SK-N-MC (cell line): ENCODE results near the gene LARP1B.
"Not testable (repeated sequence)": the region's sequence is repeated elsewhere in the genome, so short reads cannot be mapped to it uniquely, and the experiment has no call there.

ENCODE experiments used
- DNase-seq: peaks from one replicate; pipeline ENCODE4 v3.0.0-alpha.2; 2011; ENCODE audit warnings: low read depth, low spot score
- H3K27ac ChIP-seq: fragments of 200-600 bp; sonication (generic); 2 replicates; pipeline ENCODE4 v1.5.1; 2016; ENCODE audit warnings: mixed run types
- H3K36me3 ChIP-seq: fragments of 200-600 bp; sonication (generic); 2 replicates; pipeline ENCODE4 v1.6.1; 2017; ENCODE audit warnings: antibody characterized with exemption, low read length, mixed read lengths; ENCODE audit not compliant: insufficient read depth
- H3K4me3 ChIP-seq: fragments of 200-600 bp; sonication (generic); 2 replicates; pipeline ENCODE4 v1.5.1; 2016
- H3K9ac ChIP-seq: fragments of 200-600 bp; sonication (generic); 2 replicates; pipeline ENCODE4 v1.8.0; 2017; ENCODE audit warnings: mixed run types, mixed read lengths; ENCODE audit not compliant: insufficient read length
- H3K9me3 ChIP-seq: fragments of 200-600 bp; sonication (generic); 2 replicates; pipeline ENCODE4 v1.6.1; 2017; ENCODE audit warnings: low read depth, mild to moderate bottlenecking, antibody characterized with exemption, low read length, moderate library complexity, mixed read lengths
- EZH2 ChIP-seq: fragments of 200-600 bp; sonication (generic); IDR thresholded peaks from one replicate; pipeline ENCODE4 v1.6.1; 2017; ENCODE audit warnings: antibody characterized with exemption
- FOXP2 ChIP-seq: optimal IDR thresholded peaks from 2 replicates; pipeline ENCODE3; 2011; ENCODE audit warnings: mild to moderate bottlenecking, moderate library complexity; ENCODE audit not compliant: insufficient read depth; ENCODE audit errors: extremely low read length, control extremely low read depth
- POLR2AphosphoS5 ChIP-seq: IDR thresholded peaks from 2 replicates; pipeline ENCODE4 v1.6.1; 2012; ENCODE audit warnings: mild to moderate bottlenecking, low read depth, low read length, borderline replicate concordance

LARP1B gene

GRCh38 chr4:128247906-128248305, 186.8 kb downstream of the LARP1B start:
- no peak for DNase-seq
- TF ChIP-seq POLR2AphosphoS5 = no peak
- no peak for TF ChIP-seq FOXP2
- no peak for TF ChIP-seq EZH2
- H3K9me3 ChIP-seq = no peaks in the 10 kb centered on the region
- no peaks in the 10 kb centered on the region for H3K36me3 ChIP-seq
- no peak overlapping the region for H3K27ac ChIP-seq
- H3K4me3 ChIP-seq = no peak overlapping the region
- no peak overlapping the region for H3K9ac ChIP-seq

- no peak for DNase-seq
- H3K9me3 ChIP-seq = no peaks in the 10 kb centered on the region
- H3K27ac ChIP-seq = no peak overlapping the region
- no peak overlapping the region for H3K4me3 ChIP-seq
- no peak overlapping the region for H3K9ac ChIP-seq
- no peaks in the 10 kb centered on the region for H3K36me3 ChIP-seq
- TF ChIP-seq FOXP2 (no peak), POLR2AphosphoS5 (no peak)
These were observed 188.9 kb downstream of the LARP1B start for GRCh38 chr4:128249787-128250668.

GRCh38 chr4:128255906-128256305, 194.8 kb downstream of the LARP1B start:
- H3K27ac ChIP-seq = no peak overlapping the region
- H3K36me3 ChIP-seq = no peaks in the 10 kb centered on the region
- H3K9me3 ChIP-seq = no peaks in the 10 kb centered on the region
- no peak for DNase-seq
- TF ChIP-seq POLR2AphosphoS5 (no peak), FOXP2 (no peak), EZH2 (no peak)
- H3K4me3 ChIP-seq = no peak overlapping the region
- H3K9ac ChIP-seq = no peak overlapping the region

GRCh38 chr4:128256539-128256938, 195.4 kb downstream of the LARP1B start:
- no peak for DNase-seq
- Histone ChIP-seq H3K9ac (no peak overlapping the region), H3K36me3 (no peaks in the 10 kb centered on the region), H3K9me3 (no peaks in the 10 kb centered on the region), H3K27ac (no peak overlapping the region), H3K4me3 (no peak overlapping the region)
- TF ChIP-seq POLR2AphosphoS5 (no peak), FOXP2 (no peak), EZH2 (no peak)

GRCh38 chr4:128258166-128258565, 197.1 kb downstream of the LARP1B start:
- not testable (repeated sequence) for H3K27ac ChIP-seq, H3K4me3 ChIP-seq, H3K9me3 ChIP-seq, H3K9ac ChIP-seq, H3K36me3 ChIP-seq, DNase-seq

- H3K9ac ChIP-seq, H3K27ac ChIP-seq, H3K36me3 ChIP-seq, H3K9me3 ChIP-seq, H3K4me3 ChIP-seq, DNase-seq: not testable (repeated sequence)
These were observed 198.8 kb downstream of the LARP1B start for GRCh38 chr4:128259889-128260288.
